ENCODE data around the gene SLC30A1. TPM values are rescaled to one million over a fixed set of nuclear protein-coding genes. Genes with fewer than 3 reads are reported as not detected.

Gene SLC30A1
- total RNA-seq, 1 donor from 2014 or later = 19.8 TPM

DNA sequence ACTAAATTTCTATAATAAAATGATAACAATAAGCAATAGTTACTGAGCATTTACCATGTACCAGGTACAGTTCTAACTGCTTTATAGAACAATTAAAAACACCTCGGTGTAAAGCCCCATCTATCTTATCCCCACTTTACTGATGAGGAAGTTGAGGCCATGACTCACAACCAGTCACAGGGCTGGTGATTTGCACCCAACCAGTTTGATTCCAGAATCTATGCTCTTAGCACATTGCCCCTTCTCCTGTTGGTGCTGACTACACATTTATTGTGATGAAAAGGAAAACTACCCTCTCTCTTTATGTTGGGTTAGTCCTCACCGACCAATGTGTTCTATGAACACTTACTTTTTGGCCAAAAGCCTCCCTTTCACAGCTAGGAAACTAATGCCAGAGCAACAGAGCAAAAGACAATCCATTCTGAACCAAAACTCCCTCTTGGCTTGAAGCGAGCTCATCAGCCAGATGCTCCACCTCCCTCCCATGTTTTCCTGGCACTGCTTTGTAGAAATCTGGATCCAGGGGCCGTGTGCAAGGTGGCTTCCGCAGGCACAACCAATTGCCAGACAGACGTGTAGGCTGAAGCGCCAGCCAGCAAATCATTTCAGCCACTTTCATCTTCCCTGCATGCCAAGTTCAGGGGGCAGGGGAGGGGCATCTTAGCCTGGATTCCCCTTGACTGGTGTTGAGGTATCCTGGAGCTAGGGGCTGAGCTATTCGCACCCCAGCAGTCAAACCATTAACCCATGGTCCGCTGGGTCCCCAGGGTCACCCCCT is 32.0 kb upstream of the SLC30A1 start:
- Histone ChIP-seq H3K36me3 (ENCODE audit: control insufficient read depth, insufficient read depth, low read length) (no peaks in the 10 kb centered on the region), H3K4me3 (ENCODE audit: low read depth, low read length) (no peak overlapping the region), H3K27me3 (ENCODE audit: control insufficient read depth, insufficient read depth, low read length) (no peaks in the 10 kb centered on the region)
- no peak for DNase-seq (ENCODE audit: low read depth)
- TF ChIP-seq, protein P1, sequence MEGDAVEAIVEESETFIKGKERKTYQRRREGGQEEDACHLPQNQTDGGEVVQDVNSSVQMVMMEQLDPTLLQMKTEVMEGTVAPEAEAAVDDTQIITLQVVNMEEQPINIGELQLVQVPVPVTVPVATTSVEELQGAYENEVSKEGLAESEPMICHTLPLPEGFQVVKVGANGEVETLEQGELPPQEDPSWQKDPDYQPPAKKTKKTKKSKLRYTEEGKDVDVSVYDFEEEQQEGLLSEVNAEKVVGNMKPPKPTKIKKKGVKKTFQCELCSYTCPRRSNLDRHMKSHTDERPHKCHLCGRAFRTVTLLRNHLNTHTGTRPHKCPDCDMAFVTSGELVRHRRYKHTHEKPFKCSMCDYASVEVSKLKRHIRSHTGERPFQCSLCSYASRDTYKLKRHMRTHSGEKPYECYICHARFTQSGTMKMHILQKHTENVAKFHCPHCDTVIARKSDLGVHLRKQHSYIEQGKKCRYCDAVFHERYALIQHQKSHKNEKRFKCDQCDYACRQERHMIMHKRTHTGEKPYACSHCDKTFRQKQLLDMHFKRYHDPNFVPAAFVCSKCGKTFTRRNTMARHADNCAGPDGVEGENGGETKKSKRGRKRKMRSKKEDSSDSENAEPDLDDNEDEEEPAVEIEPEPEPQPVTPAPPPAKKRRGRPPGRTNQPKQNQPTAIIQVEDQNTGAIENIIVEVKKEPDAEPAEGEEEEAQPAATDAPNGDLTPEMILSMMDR (IDR thresholded peaks at IDR 0.05; ENCODE audit: insufficient read depth, low read length, poor library complexity, severe bottlenecking) = no peak

DNA sequence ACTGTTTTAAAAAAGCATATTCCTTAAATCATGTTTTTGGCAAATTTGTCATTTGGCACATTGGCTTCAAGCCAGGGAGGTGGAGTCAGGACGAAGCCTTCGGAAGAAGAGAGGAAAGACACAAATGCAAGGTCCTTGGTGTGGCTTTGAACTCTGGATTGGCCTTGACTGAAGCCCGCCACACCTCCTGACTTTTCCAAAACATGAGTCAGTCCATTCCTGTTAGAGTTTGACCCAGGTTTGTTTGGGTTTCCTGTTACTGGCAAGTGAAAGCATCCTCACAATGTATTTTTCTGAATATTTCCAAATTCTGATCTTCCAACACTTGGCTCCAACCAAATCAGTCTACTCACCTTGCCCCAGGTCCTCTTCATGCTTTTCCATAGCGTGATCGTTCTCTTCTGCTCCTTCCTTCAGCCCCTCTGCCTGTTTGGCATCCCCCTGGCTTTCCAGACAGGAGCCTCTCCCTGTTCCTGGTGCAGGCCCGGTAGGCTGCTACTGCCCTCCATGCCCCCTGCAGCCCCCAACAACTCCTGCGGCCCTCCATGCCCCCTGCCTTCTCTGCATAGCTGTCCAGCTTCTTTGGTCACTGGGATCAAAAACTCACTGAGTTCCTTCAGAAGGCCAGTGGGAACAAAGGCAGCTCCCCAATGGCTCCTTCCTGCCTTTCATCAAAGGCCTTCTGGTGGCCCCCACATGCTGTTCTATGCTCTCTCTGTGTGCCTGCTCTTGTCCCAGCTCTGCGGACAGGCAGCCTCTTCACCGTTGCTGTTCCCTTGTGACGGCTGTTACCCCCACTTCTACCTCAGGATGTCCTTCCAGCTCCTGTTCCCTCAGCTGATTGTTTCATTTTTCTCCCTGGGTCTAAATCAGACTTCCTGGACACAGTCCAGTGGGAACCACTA is 30.4 kb upstream of the SLC30A1 start:
- no peak for DNase-seq (ENCODE audit: low read depth)
- TF ChIP-seq, protein P1 (IDR thresholded peaks at IDR 0.05; ENCODE audit: insufficient read depth, low read length, poor library complexity, severe bottlenecking) = no peak
- H3K36me3 ChIP-seq (ENCODE audit: control insufficient read depth, insufficient read depth, low read length) = no peaks in the 10 kb centered on the region
- H3K27me3 ChIP-seq (ENCODE audit: control insufficient read depth, insufficient read depth, low read length) = no peaks in the 10 kb centered on the region
- no peak overlapping the region for H3K4me3 ChIP-seq (ENCODE audit: low read depth, low read length)

DNA sequence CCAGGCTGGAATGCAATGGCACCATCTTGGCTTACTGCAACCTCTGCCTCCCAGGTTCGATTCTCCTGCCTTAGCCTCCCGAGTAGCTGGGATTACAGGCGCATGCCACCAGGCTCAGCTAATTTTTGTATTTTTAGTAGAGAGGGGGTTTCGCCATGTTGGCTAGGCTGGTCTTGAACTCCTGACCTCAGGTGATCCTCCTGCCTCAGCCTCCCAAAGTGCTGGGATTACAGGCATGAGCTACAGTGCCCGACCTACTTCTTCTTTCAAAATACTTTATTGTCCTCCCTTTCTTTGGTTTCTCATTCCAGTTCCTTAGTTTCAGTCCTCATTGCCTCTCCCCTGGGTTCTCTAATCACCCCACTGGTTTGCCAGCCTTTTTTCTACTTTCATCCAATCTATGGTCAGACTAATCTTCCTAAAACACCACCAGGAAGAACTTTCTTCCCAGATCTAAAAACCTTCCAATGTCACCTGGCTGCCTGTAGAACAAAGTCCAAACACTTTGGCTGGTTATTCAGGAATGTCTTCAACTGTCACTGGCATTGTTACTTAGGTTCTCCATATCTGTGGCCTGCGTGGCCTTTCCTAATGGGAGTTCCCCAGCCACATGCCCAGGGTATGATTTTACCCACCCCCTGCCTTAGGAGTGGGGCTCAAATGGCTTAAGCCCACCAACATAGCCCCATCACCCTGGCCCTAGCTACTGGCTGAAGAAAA is 29.0 kb upstream of the SLC30A1 start:
- TF ChIP-seq, protein P1 (IDR thresholded peaks at IDR 0.05; ENCODE audit: insufficient read depth, low read length, poor library complexity, severe bottlenecking) = no peak
- H3K36me3 ChIP-seq (ENCODE audit: control insufficient read depth, insufficient read depth, low read length) = no peaks in the 10 kb centered on the region
- H3K27me3 ChIP-seq (ENCODE audit: control insufficient read depth, insufficient read depth, low read length) = no peaks in the 10 kb centered on the region
- DNase-seq (ENCODE audit: low read depth) = no peak
- H3K4me3 ChIP-seq (ENCODE audit: low read depth, low read length) = no peak overlapping the region

DNA sequence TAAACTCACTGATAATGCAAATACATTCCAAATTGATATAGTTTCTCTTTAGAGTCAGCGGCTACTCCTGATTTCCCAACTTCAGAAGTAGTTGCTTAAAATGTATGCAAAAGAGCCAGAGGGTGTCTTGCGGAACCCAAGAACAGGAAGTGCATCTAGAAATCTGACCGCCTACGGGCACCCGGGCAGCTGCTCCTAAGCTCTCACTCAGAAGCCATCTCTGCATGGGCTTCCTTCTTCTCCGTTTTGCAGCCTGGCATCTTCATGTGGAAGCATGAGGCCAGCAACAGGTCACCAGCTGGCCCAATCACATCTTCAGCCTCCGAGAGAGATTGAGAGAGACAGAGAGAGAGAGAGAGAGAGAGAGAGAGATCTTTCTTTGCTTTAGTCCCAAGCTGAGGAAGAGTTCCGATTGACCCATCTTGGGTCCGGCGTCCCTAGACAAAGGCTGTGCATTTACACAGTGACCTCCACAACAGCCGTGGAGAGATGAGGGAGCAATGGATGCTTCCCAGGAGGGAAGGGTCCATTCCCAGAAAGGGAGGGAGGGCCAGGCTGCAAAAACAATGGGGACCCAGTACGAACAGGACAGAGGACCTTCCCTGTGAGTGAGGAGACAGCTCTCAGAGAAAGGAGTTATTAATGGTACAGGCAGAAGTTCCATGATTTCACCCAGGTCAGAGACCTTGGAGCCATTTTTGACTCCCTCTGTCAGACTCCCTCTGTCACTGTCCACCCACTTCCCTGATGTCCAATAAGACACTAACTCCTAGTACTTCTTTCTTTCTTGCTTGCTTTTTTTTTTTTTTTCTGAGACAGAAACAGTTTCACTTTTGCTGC is 28.2 kb upstream of the SLC30A1 start:
- Histone ChIP-seq H3K36me3 (ENCODE audit: control insufficient read depth, insufficient read depth, low read length) (no peaks in the 10 kb centered on the region), H3K4me3 (ENCODE audit: low read depth, low read length) (no peak overlapping the region), H3K27me3 (ENCODE audit: control insufficient read depth, insufficient read depth, low read length) (no peaks in the 10 kb centered on the region)
- DNase-seq (ENCODE audit: low read depth) = no peak
- TF ChIP-seq, protein P1 (IDR thresholded peaks at IDR 0.05; ENCODE audit: insufficient read depth, low read length, poor library complexity, severe bottlenecking) = no peak

DNA sequence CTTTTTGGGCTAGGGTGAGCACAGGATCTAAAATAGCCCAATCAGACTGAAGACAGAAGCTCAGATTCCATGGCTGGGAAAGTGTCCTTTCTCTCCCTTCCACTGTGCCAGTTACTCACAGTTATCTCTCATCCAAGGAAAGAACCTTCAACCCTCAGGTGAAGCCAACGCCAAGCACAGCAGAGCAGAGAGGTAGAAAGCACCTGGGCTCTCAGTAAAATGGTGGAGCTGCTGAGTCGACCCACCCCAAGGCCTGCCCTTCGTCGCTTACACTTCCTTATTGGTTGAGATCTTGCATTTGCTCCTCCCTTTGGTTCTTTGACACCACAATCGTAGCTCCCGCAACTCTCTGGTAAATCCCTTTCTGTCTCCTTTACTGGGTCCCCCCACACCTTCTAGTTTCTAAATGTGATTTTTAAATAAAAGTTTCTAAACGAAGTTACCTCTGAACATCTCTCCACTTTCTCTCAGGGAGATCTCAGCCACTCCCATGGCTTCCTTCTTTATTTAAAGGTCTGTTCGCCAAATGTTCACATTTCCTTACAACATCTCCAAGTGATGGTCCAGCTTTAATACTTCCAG is 27.5 kb upstream of the SLC30A1 start:
- Histone ChIP-seq H3K36me3 (ENCODE audit: control insufficient read depth, insufficient read depth, low read length) (no peaks in the 10 kb centered on the region), H3K4me3 (ENCODE audit: low read depth, low read length) (no peak overlapping the region), H3K27me3 (ENCODE audit: control insufficient read depth, insufficient read depth, low read length) (no peaks in the 10 kb centered on the region)
- no peak for DNase-seq (ENCODE audit: low read depth)
- TF ChIP-seq, protein P1 (IDR thresholded peaks at IDR 0.05; ENCODE audit: insufficient read depth, low read length, poor library complexity, severe bottlenecking) = no peak

Measured in kidney epithelial cell (primary cell).